GM12875 (cell line): ENCODE measurements around the gene PNPO.

ENCODE experiments used
- H3K4me3 ChIP-seq: one replicate; pipeline ENCODE4 v1.5.1; 2011; ENCODE audit warnings: low read depth, low read length, control low read depth
- TF ChIP-seq, protein P1 (sequence below): IDR thresholded peaks from 2 replicates; pipeline ENCODE4 v1.5.1; 2011; ENCODE audit warnings: low read depth, mild to moderate bottlenecking, control low read depth, inconsistent platforms, low read length, moderate library complexity, borderline replicate concordance; ENCODE audit not compliant: insufficient read depth

Gene PNPO

DNA sequence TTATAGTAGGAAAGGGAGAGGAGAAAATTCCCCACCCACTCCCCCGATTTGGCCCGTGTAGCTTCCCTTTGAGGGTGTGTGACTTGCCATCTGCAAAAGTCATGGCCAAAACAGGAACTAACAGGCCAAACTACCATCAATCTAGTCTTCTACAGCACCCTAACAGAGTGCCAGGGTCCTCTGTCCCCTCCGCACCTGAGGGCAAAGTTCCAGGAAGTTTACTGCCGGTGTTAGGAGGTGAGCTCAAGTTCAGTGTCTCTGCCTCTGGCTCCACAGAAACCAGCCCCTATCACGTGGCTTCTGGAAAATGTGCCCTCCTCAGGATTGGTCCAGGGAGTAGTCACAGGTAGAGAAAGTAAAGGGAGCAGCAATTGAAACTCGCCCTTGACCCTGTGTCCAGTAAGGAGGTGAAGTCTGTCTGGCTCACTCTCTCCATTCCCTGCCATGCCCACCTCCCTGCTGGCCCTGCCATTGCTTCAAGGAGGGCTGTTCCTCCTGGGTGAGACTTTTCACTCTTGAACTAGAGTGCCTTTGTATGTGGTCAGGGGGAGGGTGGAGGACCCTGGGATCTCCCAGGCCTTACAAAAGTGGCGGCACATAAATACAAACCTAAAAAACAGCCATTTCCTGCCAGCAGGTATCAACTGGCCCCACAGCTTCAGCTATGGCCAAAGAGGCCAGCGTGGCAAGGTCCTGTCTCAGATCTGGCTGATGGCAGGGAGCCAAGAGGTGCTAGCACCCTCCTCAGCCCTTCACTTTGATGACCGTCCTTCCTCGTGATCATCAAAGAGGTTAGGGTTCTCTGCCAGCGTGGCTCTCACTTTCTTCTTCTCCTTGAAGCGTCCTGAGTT, 11.0 kb downstream of the PNPO start:
- no peak overlapping the region for H3K4me3 ChIP-seq
- TF ChIP-seq, protein P1, sequence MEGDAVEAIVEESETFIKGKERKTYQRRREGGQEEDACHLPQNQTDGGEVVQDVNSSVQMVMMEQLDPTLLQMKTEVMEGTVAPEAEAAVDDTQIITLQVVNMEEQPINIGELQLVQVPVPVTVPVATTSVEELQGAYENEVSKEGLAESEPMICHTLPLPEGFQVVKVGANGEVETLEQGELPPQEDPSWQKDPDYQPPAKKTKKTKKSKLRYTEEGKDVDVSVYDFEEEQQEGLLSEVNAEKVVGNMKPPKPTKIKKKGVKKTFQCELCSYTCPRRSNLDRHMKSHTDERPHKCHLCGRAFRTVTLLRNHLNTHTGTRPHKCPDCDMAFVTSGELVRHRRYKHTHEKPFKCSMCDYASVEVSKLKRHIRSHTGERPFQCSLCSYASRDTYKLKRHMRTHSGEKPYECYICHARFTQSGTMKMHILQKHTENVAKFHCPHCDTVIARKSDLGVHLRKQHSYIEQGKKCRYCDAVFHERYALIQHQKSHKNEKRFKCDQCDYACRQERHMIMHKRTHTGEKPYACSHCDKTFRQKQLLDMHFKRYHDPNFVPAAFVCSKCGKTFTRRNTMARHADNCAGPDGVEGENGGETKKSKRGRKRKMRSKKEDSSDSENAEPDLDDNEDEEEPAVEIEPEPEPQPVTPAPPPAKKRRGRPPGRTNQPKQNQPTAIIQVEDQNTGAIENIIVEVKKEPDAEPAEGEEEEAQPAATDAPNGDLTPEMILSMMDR = no peak

DNA sequence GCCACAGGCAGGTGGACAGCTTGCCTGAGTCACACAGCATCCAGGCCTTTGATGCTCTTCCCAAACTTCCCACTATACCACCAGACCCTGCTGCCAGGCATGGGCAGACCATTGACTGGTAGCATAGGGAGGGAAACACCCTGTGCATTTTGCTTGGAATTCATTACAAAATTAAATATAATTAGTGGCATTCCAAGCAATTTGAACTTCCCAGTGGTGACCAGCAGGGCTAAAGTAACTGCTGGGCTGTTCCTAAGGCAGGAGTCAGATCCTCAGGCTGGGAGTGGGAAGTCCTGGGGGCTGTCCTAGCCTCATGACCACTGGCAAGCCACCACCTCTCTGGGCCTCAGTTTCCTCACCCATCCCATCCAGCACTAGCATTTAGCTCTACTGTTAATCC, 12.5 kb downstream of the PNPO start:
- no peak overlapping the region for H3K4me3 ChIP-seq
- TF ChIP-seq, protein P1 = no peak

DNA sequence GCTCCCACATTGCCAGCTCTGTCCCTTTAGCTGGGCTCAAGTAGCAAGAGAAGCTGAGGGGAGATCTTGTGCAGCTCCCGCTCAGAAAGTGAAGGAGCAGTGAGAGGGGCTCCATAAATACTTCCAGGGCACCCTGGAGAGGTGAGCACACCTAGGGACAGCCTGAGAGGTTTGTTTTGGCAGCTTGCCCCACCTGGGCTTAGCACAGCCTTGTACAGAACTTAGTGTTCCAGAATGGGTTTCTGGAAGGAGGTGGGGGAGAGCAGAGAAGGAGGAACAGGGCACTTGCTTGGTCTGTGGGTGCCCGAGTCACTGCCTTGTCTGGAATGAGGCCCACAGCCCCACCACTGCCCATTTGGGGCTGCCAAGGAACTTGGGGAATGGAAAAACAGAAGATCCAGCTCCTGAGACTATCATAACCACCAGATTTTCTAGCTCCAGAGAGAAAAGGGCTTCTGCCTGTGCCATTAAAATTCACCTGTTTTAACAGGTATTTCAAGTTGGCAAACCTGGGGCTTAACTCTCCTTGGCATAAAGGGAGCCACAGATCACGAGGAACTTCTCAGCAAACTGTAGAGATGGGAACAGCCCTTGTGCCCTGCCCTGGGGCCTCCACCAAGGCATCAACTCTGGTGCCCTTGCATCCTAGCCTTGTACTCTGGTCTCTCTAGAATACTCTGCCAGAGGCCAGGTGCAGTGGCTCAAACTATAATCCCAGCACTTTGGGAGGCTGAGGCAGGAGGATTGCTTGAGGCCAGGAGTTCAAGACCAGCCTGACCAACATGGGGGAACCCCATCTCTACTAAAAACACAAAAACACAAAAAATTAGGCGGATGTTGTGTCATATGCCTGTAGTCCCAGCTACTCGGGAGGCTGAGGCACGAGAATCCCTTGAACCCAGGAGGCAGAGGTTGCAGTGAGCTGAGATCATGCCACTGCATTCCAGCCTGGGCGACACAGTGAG, 14.4 kb downstream of the PNPO start:
- TF ChIP-seq, protein P1 = no peak
- no peak overlapping the region for H3K4me3 ChIP-seq

DNA sequence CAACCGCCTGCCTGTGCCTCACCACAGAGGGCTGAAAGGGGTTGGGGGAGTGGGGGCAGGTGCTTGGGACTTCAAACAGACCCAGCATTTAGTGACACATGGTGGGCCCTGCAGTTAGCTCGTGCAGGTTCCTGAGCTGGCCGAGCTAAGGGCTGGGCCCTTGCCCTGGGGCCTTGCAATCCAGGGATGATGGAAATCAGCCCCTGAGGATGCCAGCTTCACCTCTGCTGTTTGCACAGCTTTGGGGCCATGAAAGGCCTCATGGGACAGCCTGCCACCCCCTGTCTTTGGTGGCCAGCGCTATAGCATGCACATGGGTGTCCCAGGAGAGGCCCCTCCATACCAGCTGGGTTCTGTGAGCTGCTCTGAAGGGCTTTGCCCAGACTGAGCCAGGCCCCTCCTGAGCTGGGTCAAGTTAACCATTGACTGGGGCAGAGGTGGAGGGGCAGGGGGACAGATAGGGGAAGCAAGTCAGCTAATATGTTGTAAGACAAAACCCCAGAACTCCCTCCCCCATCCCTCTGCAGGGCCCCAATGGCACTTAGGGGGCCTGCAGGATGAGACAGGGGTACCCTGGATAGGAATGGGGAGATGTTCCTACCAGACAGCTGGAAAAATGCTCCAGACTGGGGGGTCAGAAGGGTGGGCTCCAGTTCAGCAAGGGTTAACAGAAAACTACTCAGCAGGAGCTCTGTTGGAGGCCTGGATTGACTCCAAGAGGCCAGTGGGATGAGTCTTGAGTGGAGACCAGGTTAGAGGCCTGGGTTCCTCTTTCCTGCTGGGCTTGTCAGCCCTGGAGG, 15.6 kb downstream of the PNPO start:
- TF ChIP-seq, protein P1 = no peak
- H3K4me3 ChIP-seq = no peak overlapping the region

DNA sequence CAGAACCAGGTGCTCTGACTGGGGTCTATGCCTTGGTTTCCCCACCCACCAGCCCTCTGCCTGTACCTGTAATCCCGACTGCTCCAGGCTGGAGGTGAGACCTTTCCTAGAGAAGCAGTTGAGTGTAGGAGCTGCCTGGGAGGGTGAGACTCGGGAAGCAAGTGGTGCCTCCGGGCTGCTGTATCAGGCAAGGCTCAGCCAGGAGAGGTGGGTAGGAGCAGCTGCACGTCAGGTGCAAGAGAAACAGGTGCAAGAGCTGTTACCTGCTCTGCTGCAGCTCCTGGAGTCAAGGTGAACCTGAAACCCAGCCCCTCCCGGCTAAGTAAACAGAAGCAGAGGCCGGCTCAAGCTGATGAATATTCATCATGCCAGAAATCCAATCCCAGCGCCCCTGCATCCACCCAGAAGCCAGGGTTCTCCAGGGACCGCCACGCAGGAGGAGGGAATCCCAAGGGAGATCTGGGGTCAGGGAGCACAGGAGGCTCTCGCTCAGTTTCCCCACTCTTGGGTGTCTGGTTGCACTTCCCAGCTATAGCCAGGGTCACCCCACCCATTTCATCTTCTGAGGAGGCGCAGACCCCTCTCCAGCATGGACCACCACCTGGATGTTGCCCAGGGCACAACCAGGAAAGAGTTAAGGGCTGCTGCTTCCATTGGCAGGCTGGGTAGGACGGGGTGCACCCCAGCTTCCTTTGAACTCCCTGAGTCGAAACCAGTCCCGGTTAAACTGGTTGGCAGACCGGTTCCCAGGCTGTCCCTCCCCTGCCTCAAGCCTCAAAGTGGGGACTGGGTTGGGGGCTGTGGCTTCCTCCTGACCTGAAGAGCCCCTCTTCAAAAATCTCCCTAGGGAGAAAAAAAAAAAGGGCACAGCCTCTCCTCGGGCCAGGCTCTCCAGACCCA, 16.5 kb downstream of the PNPO start, which contains the start of gene PRR15L:
PRR15L (minus strand) TSS at position 293 of the 900 bp plus-strand sequence. CDS start 4,649 bp downstream, outside the sequence.
- H3K4me3 ChIP-seq = no peak within 1 kb of the TSS
- TF ChIP-seq, protein P1 = no peak
